ENCODE results near the gene VASP. TPM values are rescaled to one million over a fixed set of nuclear protein-coding genes. Genes with fewer than 3 reads are reported as not detected.

The VASP gene
- total and polyA plus RNA-seq, 2 of the 13 experiments (the other 11 are each of a cell fraction or from before 2014, with no cell fraction given): 41.8 to 67.1 TPM

GRCh38 chr19:45469945-45470761 is 37.1 kb upstream of the VASP start (continued):
- no peak for TF ChIP-seq ZNF142 (CRISPR knock-in tag; IDR thresholded peaks at IDR 0.05)
- TF ChIP-seq HOXA5 (CRISPR knock-in tag; IDR thresholded peaks at IDR 0.05): no peak
- no peak for TF ChIP-seq ZBTB38 (CRISPR knock-in tag; IDR thresholded peaks at IDR 0.05)
- no peak for TF ChIP-seq SETDB1 (CRISPR knock-in tag; IDR thresholded peaks at IDR 0.05; ENCODE audit: borderline replicate concordance)
- TF ChIP-seq CREB3 (CRISPR knock-in tag; IDR thresholded peaks at IDR 0.05): no peak
- no peak for TF ChIP-seq HINFP (CRISPR knock-in tag; IDR thresholded peaks at IDR 0.05; ENCODE audit: low read depth)
- TF ChIP-seq ZNF850 (CRISPR knock-in tag; conservative IDR thresholded peaks at IDR 0.05): no peak
- no peak for TF ChIP-seq MBNL3 (CRISPR knock-in tag; conservative IDR thresholded peaks at IDR 0.05)
- TF ChIP-seq NFKB2 (CRISPR knock-in tag; IDR thresholded peaks at IDR 0.05; ENCODE audit: borderline replicate concordance): no peak
- TF ChIP-seq ZNF280D (CRISPR knock-in tag; IDR thresholded peaks at IDR 0.05): 0 out of 2 replicates have a peak, but pooled peaks have one; percentile 39
- TF ChIP-seq HNF4G (IDR thresholded peaks at IDR 0.05; ENCODE audit: borderline replicate concordance, low read depth, low read length): no peak
- no peak for TF ChIP-seq HNF4G (CRISPR knock-in tag; IDR thresholded peaks at IDR 0.05; ENCODE audit: borderline replicate concordance, low read depth)
- no peak for TF ChIP-seq ZNF496 (CRISPR knock-in tag; IDR thresholded peaks at IDR 0.05; ENCODE audit: insufficient replicate concordance)
- no peak for TF ChIP-seq MTA3 (CRISPR knock-in tag; IDR thresholded peaks at IDR 0.05)
- TF ChIP-seq ZNF326 (CRISPR knock-in tag; IDR thresholded peaks at IDR 0.05; ENCODE audit: borderline replicate concordance): no peak
- no peak for TF ChIP-seq ZNF260 (CRISPR knock-in tag; IDR thresholded peaks at IDR 0.05; ENCODE audit: borderline replicate concordance, low read depth)
